Measurements from ENCODE around the gene WEE1. TPM values are rescaled to one million over a fixed set of nuclear protein-coding genes. Genes with fewer than 3 reads are reported as not detected.

Gene WEE1
- total RNA-seq, 1 donor from 2014 or later, result 50.7 TPM

DNA sequence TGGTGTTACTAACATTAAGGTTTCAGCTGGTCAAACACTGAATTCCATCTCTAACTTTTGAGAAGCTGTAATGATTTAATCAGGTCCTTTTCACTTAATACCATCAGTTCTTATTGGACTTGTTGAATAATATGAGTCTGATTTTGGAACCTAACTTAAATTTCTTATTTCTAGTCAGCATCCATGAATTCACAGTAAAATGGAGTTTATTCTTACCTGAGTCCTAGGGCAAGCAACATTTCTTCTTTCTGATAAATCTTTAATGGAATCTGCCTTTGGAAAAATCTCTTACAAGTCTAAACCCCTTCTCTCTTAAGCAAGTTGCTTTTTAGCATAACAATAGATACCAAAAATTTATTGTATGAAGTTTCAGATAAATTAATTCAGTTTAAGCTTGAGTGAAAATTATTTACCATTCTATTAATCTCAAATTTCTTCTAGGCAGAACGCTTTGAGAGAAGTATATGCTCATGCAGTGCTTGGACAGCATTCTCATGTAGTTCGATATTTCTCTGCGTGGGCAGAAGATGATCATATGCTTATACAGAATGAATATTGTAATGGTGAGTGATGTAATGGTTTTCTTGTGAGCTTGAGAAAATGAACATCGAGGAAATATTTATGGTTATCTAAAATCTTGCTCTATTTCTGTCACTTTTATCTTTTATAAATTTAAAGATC is 3.4 kb downstream of the WEE1 start:
- H4K20me1 ChIP-seq (ENCODE audit: insufficient read depth, low read length), result peaks cover 16% of the 10 kb centered on the region
- peaks cover 86% of the 10 kb centered on the region for H3K79me2 ChIP-seq (ENCODE audit: insufficient read depth, low read length)
- DNase-seq (ENCODE audit: low read depth) (peak; percentile 62), FAIRE-seq (no peak)
- H3K4me2 ChIP-seq (ENCODE audit: low read length), result peak overlapping the region; percentile 95
- H3K4me3 Mint-ChIP-seq (ENCODE audit: unreplicated experiment), result peak overlapping the region; percentile 97
- peak overlapping the region; percentile 97 for H3K27ac ChIP-seq (ENCODE audit: low read depth, low read length)
- peak overlapping the region; percentile 100 for H3K9ac ChIP-seq (ENCODE audit: low read length)
- no peak overlapping the region for H2AFZ ChIP-seq (ENCODE audit: low read depth, low read length)
- no peaks in the 10 kb centered on the region for H3K9me3 ChIP-seq (ENCODE audit: insufficient read depth, low read depth, low read length)
- TF ChIP-seq, protein P1, sequence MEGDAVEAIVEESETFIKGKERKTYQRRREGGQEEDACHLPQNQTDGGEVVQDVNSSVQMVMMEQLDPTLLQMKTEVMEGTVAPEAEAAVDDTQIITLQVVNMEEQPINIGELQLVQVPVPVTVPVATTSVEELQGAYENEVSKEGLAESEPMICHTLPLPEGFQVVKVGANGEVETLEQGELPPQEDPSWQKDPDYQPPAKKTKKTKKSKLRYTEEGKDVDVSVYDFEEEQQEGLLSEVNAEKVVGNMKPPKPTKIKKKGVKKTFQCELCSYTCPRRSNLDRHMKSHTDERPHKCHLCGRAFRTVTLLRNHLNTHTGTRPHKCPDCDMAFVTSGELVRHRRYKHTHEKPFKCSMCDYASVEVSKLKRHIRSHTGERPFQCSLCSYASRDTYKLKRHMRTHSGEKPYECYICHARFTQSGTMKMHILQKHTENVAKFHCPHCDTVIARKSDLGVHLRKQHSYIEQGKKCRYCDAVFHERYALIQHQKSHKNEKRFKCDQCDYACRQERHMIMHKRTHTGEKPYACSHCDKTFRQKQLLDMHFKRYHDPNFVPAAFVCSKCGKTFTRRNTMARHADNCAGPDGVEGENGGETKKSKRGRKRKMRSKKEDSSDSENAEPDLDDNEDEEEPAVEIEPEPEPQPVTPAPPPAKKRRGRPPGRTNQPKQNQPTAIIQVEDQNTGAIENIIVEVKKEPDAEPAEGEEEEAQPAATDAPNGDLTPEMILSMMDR (IDR thresholded peaks at IDR 0.05; ENCODE audit: insufficient read depth, low read depth, low read length), result no peak
- no peak for TF ChIP-seq EZH2 (IDR thresholded peaks at IDR 0.05; ENCODE audit: insufficient read depth, low read length)
- peaks cover 9% of the 10 kb centered on the region for H3K4me1 Mint-ChIP-seq (ENCODE audit: low read depth, unreplicated experiment)
- peak overlapping the region; percentile 91 for H3K27ac Mint-ChIP-seq (ENCODE audit: unreplicated experiment)
- no peaks in the 10 kb centered on the region for H3K27me3 Mint-ChIP-seq (ENCODE audit: low read depth, unreplicated experiment)
- peaks cover 15% of the 10 kb centered on the region for H3K36me3 Mint-ChIP-seq (ENCODE audit: low read depth, unreplicated experiment)
- H3K4me1 ChIP-seq (ENCODE audit: insufficient read depth, low read length), result peaks cover 18% of the 10 kb centered on the region
- H3K4me3 ChIP-seq (ENCODE audit: insufficient read depth, low read depth, low read length), result peak overlapping the region; percentile 89
- no peaks in the 10 kb centered on the region for H3K9me3 Mint-ChIP-seq (ENCODE audit: unreplicated experiment)
- H3K27me3 ChIP-seq (ENCODE audit: insufficient read depth, low read length), result no peaks in the 10 kb centered on the region
- peaks cover 52% of the 10 kb centered on the region for H3K36me3 ChIP-seq (ENCODE audit: insufficient read depth, low read length)

DNA sequence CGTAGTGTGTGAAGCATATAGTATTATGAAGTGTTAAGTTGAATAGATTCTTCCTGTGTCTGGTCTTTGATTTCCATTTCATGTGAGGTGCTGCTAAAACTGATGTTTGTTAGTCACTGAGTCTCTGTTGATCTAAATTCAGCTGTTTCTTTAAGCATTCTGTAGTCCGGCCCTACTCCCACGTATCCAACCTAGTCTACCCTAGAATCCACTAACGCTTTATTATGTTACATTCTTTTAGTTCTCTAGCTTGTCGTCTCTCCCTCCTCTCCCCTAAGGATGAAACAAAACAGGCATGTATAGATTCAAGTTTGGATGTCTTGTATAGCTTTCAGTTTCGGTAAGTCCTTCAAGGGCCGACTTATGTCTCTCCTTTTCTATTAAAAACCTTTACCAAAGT is 4.1 kb downstream of the WEE1 start:
- Histone ChIP-seq H3K4me1 (ENCODE audit: insufficient read depth, low read length) (peaks cover 18% of the 10 kb centered on the region), H4K20me1 (ENCODE audit: insufficient read depth, low read length) (peaks cover 20% of the 10 kb centered on the region), H3K9me3 (ENCODE audit: insufficient read depth, low read depth, low read length) (no peaks in the 10 kb centered on the region), H3K36me3 (ENCODE audit: insufficient read depth, low read length) (peaks cover 57% of the 10 kb centered on the region), H3K27ac (ENCODE audit: low read depth, low read length) (peak overlapping the region; percentile 97), H3K27me3 (ENCODE audit: insufficient read depth, low read length) (no peaks in the 10 kb centered on the region), H3K4me3 (ENCODE audit: insufficient read depth, low read depth, low read length) (peak overlapping the region; percentile 89), H2AFZ (ENCODE audit: low read depth, low read length) (no peak overlapping the region), H3K9ac (ENCODE audit: low read length) (peak overlapping the region; percentile 100), H3K4me2 (ENCODE audit: low read length) (peak overlapping the region; percentile 95), H3K79me2 (ENCODE audit: insufficient read depth, low read length) (peaks cover 89% of the 10 kb centered on the region)
- peaks cover 6% of the 10 kb centered on the region for H3K4me1 Mint-ChIP-seq (ENCODE audit: low read depth, unreplicated experiment)
- H3K27ac Mint-ChIP-seq (ENCODE audit: unreplicated experiment), result peak overlapping the region; percentile 91
- peaks cover 20% of the 10 kb centered on the region for H3K36me3 Mint-ChIP-seq (ENCODE audit: low read depth, unreplicated experiment)
- peak overlapping the region; percentile 97 for H3K4me3 Mint-ChIP-seq (ENCODE audit: unreplicated experiment)
- H3K27me3 Mint-ChIP-seq (ENCODE audit: low read depth, unreplicated experiment), result no peaks in the 10 kb centered on the region
- H3K9me3 Mint-ChIP-seq (ENCODE audit: unreplicated experiment), result no peaks in the 10 kb centered on the region
- TF ChIP-seq, protein P1 (IDR thresholded peaks at IDR 0.05; ENCODE audit: insufficient read depth, low read depth, low read length), result no peak
- no peak for TF ChIP-seq EZH2 (IDR thresholded peaks at IDR 0.05; ENCODE audit: insufficient read depth, low read length)
- FAIRE-seq (no peak), DNase-seq (ENCODE audit: low read depth) (peak; percentile 46)

DNA sequence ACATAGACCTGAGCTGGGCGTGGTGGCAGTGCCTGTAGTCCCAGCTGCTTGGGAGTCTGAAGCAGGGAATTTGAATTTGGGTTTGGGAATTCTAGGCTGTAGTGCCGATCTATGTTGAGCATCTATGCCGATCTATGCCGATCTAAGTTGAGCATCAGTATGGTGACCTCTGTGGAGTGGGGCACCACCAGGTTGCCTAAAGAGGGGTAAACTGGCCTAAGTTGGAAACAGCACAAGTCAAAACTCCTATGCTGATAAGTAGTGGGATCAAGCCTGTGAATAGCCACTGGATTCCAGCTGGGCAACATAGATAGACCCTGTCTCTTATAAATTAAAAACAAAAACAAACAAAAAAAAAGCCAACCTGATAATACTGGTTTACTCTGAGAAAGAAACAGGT is 7.4 kb downstream of the WEE1 start:
- Histone ChIP-seq H3K36me3 (ENCODE audit: insufficient read depth, low read length) (peaks cover 78% of the 10 kb centered on the region), H2AFZ (ENCODE audit: low read depth, low read length) (no peak overlapping the region), H3K27ac (ENCODE audit: low read depth, low read length) (no peak overlapping the region), H3K4me3 (ENCODE audit: insufficient read depth, low read depth, low read length) (no peak overlapping the region), H3K79me2 (ENCODE audit: insufficient read depth, low read length) (peaks cover 82% of the 10 kb centered on the region), H4K20me1 (ENCODE audit: insufficient read depth, low read length) (peaks cover 17% of the 10 kb centered on the region), H3K9ac (ENCODE audit: low read length) (no peak overlapping the region), H3K4me2 (ENCODE audit: low read length) (no peak overlapping the region), H3K4me1 (ENCODE audit: insufficient read depth, low read length) (peaks cover 14% of the 10 kb centered on the region), H3K9me3 (ENCODE audit: insufficient read depth, low read depth, low read length) (no peaks in the 10 kb centered on the region), H3K27me3 (ENCODE audit: insufficient read depth, low read length) (no peaks in the 10 kb centered on the region)
- Mint-ChIP-seq H3K9me3 (ENCODE audit: unreplicated experiment) (no peaks in the 10 kb centered on the region), H3K27ac (ENCODE audit: unreplicated experiment) (no peak overlapping the region), H3K4me1 (ENCODE audit: low read depth, unreplicated experiment) (peaks cover 6% of the 10 kb centered on the region), H3K27me3 (ENCODE audit: low read depth, unreplicated experiment) (no peaks in the 10 kb centered on the region), H3K36me3 (ENCODE audit: low read depth, unreplicated experiment) (peaks cover 20% of the 10 kb centered on the region), H3K4me3 (ENCODE audit: unreplicated experiment) (no peak overlapping the region)
- DNase-seq (ENCODE audit: low read depth) (no peak), FAIRE-seq (no peak)
- TF ChIP-seq EZH2 (IDR thresholded peaks at IDR 0.05; ENCODE audit: insufficient read depth, low read length), result no peak
